ENCODE results near the gene UGT2B15.
"Not testable (repeated sequence)": the region's sequence is repeated elsewhere in the genome, so short reads cannot be mapped to it uniquely, and the experiment has no call there.

The UGT2B15 gene

DNA sequence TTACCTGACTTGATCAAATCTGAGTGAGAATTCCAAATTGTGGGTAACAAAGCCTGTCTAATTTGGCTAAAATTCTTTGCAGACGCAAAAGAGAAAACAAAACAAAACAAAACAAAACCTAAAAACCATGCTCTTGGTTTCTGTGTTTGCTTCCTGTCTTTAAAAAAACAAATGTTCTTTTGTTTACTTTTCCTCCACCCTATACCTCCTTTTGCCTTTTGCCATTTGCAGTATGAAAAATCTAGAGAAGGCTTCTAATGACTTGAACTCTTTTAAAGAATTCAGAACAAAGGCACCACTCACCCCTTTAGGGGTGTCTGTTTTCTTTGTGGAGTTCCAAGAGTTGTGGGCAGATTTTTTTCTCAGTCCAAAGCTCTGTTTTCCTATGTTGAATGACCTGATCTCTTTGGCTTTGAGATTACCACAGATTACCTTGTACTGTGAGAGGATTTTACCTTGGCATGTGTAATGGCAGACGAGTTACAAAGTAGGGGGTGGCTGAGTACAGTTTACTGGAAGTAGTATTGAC, 13.9 kb downstream of the UGT2B15 start:
- DNase-seq (ENCODE audit: low read depth in 2 of 2) = not testable (repeated sequence)

DNA sequence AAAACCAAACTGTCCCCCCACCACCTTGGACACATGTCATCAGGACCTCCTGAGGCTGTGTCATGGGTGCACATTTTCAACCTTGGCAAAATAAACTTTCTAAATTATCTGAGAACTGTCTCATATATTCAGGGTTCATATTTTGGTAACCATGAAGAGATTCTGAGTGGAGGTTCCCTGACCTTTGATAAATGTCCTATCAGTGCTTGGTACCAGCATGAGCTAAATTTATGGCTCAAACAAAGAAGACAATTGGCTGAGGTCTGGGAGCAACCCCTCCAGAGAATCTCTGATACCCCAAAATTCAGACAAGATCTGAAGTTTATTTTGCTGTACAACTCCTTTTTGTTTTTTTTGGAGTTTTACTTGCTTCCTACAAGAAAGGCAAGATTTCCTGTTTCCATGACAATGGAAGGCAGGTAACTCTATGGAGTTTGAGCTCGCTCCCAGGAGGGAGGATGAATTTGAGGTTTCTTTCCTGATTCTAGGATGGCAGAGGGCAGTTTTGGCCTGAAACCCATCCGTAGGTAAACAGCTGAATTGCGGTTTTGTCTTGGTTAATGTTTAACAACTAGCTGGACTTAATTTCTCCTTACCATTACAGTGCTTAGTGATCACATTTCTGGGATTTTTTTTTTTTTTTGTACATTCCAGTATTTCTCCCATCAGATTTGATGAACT, 14.5 kb downstream of the UGT2B15 start:
- no peak for DNase-seq (ENCODE audit: low read depth in 2 of 2)

DNA sequence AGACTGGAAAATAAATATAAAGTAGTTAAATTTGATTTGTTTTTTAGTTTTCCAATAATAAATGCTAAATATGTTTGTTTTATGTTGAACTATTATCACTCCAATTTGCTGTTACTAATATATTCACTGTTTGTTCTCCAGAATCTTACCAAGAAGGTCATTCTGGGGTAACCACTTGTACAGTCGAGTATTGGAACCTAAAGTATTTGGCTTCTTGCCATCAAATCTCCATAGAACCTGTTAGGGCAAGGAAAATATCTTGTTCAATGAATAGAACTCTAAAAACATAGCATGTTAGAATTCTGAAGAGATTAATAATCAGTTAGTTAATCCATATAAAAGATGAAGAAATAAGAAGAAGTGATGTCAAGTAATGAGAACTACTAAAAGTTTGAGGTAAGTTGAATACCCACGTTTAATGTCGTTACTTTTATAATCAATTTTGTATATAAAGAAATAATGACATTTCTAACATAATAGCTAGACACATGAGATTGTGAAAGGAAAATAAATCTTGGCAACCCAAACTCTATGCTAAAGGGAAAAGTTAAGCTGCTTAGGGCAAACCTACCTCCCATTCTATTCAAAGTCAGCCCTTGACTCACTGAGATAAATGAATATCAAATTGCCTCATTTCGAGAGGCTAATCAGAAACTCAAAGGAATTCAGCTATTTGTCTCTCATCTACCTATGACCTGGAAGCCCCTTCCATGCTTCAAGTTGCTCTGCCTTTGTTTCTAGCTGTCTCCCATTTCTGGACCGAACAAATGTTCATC, 15.3 kb downstream of the UGT2B15 start:
- DNase-seq (ENCODE audit: low read depth in 2 of 2) = no peak

DNA sequence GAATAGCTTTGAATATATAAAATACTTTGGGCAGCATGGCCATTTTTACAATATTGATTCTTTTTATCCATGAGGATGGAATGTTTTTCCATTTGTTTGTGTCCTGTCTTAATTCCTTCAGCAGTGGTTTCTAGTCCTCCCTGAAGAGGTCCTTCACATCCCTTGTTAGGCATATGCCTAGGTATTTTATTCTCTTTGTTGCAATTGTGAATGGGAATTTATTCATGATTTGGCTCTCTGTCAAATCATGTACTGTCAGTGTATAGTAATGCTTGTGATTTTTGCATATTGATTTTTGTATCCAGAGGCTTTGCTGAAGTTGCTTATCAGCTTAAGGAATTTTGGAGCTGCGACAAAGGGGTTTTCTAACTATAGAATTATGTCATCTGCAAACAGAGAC, 18.5 kb downstream of the UGT2B15 start:
- DNase-seq (ENCODE audit: low read depth in 2 of 2) = no peak

DNA sequence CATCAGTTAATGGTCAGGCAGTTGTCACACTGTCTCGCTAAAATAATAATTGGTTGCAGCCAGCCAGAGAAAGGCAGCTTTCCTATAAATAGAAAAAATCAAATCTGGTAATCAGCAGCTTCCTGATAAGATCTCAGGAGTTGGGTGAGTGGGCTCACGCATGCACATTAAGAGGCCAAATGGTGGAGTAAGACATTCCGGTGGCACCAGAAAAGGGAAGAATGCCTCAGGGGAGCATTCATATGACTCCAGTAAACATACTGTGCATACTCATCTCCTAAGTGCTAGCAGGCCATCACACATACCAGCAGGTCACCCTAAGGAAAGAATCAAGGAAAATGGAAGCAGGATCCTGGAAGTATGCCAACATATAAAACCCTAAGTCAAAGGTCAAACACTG, 40.1 kb downstream of the UGT2B15 start:
- DNase-seq (ENCODE audit: low read depth in 2 of 2) = no peak

DNA sequence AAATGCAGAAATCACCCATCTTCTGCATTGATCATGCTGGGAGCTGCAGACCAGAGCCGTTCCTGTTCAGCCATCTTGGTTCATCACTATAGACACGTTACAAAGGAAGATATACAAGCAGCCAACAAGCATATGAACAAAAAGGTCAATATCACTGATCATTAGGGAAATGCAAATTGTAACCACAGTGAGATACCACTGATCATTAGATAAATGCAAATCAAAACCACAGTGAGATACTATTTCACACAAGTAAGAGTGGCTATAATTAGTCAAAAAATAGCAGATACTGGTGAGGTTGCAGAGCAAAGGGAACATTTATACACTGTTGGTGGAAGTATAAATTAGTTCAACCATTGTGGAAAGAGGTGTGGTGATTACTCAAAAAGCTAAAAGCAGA, 47.7 kb downstream of the UGT2B15 start:
- DNase-seq (ENCODE audit: low read depth in 2 of 2) = not testable (repeated sequence)

DNA sequence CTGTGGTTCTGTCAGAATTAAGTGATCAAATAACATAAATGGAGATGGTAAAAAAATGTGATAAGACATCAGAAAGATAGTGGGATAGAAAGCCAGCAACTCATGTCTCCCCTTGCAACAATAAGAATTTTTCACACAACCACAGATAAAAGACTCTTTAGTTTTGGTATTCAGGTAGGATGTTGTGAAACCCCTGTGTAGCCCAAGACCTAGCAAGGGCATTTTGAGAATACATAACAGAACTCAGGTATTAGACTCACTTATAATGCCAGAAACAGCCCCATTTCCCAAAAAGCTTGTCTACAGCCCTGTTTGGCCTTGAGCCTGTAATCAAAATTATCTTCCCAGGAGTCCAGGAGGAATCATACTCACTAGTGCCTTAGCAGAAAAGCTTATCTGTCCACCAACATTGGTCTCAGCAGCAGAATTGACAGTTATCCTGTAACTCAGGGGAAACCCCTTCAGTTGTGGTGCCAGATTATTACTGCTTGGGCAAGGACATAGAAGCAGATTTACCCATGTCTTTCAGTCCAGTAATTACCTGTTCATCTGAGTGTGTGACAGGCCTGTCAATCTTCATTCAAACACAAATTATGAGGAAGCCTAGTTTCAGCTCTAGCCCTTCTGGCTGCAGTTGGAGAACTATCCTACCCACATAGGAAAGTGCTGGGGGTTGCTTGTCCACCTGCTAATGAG, 53.3 kb downstream of the UGT2B15 start:
- DNase-seq (ENCODE audit: low read depth in 2 of 2) = no peak

DNA sequence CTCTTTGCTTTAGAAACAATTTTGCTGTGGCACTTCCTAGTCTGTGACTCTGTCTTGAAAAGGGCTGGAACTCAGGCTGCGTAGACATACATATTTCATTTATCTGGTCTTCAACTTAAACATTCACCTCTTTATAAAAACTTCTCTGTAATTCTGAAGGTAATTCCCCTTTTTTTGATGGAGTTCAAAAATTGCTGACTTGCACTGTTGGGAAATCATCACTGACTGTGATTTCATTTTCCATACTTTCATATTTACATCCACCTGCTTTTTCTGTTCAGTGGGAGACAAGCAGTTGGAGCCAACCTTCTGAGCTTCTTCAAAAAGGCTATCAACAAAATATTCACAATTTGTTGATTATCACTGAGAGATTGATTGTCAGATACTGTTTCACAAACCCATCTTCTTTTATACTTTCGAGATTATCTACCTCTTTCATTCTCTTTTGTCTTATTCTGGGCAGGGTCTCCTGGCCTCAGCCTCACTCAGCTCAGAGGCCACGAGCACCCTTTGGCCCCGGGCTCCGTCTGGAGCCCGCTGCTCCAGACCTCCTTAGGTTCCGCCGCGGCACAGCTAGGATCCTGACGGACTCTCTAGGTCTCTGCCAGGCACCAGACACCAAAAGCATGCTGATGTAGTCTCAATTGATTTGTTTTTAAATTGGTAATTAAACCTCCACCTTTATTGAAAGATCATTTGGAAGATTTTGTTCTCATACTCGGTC, 54.6 kb downstream of the UGT2B15 start:
- no peak for DNase-seq (ENCODE audit: low read depth in 2 of 2)

DNA sequence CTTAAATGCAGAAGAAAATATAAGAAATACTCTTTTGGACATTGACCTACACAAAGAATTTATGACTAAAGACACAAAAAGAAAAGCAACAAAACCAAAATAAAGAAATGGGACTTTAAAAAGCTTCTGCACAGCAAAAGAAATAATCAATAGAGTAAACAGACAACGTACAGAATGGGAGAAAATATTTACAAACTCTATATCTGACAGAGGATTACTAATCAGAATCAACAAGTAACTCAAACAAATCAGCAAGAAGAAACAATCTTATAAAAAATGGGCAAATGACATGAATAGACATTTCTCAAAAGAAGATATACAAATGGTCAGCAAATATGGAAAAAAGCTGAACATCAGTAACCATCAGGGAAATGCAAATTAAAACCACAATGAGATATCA, 56.7 kb downstream of the UGT2B15 start:
- no peak for DNase-seq (ENCODE audit: low read depth in 2 of 2)

DNA sequence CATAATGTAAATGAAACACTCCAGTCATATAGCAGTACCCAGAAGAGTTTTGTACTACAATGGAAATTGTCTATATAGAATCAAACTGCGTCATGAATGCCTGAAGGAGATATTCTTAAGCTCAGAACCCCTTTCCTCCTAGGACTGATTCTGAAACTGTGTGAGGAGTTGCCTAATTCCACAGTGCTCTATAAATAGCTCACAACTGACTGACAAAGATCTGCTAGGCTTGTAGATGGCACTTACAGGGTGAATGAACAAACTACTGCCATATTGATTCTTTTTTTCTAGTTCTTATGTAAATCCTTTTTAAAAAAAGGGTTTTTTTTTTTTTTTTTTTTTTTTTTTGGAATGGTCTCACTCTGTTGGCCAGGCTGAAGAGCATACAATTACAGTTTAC, 64.2 kb downstream of the UGT2B15 start:
- no peak for DNase-seq (ENCODE audit: low read depth in 2 of 2)

DNA sequence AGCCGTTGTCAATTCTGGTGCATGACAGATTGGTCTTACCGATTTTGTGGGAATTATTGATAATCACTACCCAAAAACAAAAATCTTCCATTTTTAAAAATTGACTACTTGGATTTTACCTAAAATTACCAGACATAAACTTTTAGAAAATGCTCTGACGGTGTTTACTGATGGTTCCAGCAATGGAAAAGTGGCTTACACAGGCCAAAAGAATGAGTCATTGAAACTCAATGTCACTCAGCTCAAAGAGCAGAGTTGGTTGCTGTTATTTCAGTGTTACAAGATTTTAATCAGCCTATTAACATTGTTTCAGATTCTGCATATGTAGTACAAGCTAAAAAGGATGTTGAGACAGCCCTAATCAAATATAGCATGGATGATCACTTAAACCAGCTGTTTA, 71.3 kb downstream of the UGT2B15 start:
- DNase-seq (ENCODE audit: low read depth in 2 of 2) = no peak

DNA sequence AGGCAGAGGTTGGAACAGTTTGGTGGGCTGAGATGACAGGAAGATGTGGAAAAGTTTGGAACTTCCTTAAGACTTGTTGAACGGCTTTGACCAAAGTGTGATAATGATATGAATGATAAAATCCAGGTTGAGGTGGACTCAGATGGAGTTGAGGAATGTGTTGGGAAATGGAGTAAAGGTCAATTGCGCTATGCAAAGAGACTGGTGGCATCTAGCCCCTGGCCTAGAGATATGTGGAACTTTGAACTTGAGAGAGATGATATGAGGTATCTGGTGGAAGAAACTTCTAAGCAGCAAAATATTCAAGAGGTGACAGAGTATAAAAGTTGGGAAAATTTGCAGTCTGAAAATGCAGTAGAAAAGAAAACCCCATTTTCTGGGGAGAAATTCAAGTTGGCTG, 73.0 kb downstream of the UGT2B15 start:
- DNase-seq (ENCODE audit: low read depth in 2 of 2) = no peak
